Stimulated activated CD8-positive, alpha-beta memory T cell treated with anti-CD3 and anti-CD28 coated beads, Interleukin-15, amount 100 ng/mL, for 4 hours (primary cell): Measurements from ENCODE around the gene SNX25.
A peak's percentile ranks its signal among the peaks of the same experiment; 100 is the strongest.
"Not testable (repeated sequence)": the region's sequence is repeated elsewhere in the genome, so short reads cannot be mapped to it uniquely, and the experiment has no call there.

Source experiments
- DNase-seq, 2 donors: peaks; one replicate each; pipeline ENCODE4 v3.0.0-alpha.2; 2020; ENCODE audit warnings: low read depth in 2 of 2

Gene SNX25

DNA sequence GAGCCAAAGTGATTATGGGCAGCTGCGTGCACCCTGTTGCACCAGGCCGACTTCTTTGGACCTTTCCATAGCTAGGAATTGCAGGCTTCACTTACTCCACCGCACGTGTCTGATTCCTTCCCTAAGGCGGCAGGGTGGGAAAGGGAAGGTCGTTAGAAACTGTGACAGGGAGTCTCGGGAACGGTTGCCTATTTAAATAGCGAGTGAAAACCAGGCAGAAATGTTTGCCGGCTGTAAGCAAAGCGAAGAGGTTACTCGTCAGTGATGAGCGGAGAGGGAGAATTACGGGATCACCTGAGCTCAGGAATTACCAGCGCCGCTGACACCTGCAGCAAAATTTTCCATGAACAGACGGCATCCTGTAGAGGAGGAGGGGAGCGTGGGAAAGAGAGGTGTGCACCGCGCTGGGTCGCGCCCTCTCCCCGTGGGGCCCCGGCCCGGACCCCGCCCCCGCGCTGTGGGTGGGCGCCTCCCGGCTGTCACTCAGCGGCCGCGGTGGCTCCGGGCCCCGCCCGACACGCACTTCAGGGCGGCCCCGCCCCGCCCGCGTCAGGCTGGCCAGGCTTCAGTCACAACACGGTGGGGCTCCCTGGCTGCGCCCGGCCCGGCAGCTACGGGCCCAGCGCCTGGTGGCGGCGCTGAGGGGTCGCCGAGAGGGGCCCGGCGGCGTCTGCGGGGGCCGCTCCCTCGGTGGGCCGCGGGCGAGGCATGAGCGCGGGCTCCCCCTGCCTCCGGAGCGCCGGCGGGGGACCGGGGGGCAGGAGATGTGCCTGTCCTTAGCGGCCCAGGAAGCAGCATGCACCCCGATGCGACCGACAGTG, at the start of gene SNX25:
Gene SNX25 (plus strand): TSS at position 568 of the 821 bp plus-strand sequence. CDS start 229 bp downstream, at position 797.
- peak; percentile 78 to 85 for DNase-seq

DNA sequence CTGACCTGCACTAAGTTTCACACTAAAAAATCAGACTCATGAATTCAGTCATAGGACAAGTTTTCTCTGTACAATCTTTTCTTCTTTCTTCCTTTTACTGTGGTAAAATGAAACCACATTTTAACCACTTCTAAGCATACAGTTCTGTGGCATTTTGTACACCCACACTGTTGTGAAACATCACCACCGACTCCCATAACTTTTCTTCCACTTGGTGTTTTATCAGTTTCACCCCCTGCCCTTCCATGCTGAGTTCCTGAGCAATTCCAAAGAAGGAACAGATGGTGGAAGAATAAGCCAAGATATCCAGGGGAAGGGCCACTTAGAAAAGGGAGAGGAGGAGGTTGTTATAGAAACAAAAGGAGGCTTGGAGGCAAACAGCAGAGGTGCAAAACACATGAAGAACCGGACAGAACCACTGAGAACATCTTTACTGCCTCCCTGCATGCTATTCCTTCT, 43.8 kb upstream of the SNX25 start:
- no peak for DNase-seq

DNA sequence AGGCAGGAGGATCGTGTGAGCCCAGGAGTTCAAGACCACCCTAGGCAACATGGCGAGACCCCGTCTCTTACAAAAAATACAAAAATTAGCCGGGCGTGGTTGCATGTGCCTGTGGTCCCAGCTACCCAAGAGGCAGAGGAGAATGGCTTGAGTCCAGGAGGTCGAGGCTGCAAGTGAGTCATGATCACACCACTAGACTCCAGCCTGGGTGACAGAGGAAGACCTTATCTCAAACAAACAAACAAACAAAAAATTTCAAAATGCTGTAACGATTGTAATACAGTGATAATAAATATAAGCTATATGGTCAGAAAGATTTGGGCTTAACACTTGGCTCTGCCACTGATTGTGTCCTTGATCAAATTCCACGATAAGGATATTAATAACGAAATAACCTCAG, 42.2 kb upstream of the SNX25 start:
- no peak for DNase-seq

DNA sequence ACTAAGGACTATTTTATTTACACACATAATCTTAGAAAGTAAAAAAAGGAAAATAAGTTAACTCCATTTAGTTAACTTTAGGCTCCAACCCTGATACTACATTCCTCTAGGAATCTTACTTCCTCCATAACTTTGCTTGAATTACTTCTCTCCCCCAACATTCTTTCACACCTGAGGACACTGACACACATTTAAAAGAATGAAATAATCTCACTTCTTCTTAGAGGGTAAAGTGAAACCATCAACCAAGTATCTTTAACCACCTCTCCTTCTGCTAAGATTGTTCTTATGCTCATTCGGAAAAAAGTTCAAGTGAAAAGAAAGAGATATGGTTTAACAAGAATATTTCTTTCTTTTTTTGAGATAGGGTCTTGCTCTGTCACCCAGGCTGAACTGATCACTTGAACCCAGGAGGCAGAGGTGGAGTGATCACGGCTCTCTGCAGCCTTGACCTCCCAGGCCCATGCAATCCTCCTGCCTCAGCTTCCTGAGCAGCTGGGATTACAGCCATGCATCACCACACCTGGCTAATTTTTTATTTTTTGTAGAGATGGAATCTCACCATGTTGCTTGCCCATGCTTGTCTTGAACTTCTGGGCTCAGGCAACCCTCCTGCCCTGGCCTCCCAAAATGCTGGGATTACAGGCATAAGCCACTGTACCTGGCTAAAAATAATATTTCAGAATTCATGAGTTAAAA, 37.9 kb upstream of the SNX25 start:
- DNase-seq: no peak

DNA sequence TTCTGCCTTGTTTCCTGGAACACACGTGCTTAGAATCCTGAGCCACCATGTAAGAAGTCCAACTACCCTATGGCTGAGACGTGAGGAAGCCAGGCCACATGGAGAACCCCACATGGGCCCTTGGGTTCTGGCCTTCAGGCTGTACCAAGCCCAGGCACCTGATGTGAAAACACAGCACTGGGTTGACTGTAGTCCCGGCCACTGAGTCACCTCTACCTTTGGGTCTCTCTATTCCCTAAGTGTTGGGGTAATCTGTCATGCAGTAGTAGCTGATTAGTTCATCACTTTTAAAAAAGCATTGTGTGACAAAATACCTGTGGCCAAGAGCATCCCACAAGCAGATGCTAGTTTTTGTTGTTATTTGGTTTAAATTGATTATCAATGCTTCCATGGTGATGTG, 29.9 kb upstream of the SNX25 start:
- no peak for DNase-seq

DNA sequence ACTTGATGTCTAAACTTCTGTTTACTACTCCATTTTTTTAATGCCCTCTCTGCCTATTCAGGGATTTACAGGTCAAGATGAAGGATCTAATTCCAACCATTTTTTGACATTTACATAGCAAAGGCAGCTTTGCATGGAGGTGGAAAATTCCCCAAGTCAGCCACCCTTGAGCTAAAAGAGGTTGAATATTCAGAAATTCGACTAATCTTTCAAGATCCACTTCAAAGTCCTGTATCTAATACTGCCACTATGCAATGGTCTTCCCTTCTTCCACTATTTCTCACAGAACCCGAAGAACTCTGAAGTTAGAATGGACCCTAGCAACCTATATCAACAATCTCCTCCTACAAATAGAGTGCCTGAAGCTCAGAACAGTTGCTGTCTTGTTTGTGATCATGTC, 27.2 kb upstream of the SNX25 start:
- DNase-seq: no peak

DNA sequence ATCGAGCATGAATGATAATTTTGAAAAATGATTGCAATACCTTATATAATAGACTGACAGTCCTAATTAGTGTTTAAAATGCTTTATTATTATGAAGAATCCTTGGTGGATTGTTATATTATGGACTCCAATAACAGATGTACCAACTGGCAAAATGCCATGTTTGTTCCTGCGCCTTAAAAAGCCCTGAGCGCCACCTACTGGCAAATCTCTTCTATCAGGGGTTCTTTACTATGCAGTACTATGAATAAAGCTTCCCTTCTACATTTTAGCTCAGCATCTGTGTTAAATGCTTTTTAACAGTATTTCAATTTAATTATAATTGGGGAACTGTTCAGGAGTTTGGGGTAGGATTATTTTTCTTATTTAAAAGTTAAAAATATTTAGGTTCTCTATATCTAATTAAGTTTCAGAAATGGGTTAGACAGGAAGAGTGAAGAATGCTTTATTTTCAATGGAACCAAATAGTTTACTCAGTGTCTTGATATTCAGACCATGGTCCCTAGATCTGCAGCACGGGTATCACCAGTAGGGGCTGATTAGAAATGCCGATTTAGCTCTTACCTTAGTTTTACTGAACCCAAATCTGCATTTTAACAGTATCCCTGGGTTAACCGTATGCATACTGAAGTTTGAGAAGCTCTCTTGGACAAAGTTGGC, 25.6 kb upstream of the SNX25 start:
- DNase-seq: peak; percentile 22 to 58

DNA sequence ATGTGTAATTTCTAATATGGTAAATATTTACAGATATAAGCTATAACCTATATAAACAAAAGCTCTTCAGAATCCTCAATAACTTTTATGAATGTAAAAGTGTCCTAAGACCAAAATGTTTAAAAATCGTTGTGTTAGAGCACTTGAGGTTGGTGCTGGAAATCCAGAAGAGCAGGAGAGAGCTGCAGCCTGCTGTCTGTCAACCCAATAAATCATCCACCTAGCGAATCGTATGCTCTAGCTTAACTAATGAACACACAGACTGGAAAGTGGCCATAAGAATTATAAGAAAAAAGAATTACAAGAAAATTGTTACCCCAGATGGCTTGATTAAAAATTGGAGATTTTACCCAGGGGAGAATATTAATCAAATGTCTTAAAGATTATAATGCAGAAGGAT, 22.6 kb upstream of the SNX25 start:
- DNase-seq: no peak

DNA sequence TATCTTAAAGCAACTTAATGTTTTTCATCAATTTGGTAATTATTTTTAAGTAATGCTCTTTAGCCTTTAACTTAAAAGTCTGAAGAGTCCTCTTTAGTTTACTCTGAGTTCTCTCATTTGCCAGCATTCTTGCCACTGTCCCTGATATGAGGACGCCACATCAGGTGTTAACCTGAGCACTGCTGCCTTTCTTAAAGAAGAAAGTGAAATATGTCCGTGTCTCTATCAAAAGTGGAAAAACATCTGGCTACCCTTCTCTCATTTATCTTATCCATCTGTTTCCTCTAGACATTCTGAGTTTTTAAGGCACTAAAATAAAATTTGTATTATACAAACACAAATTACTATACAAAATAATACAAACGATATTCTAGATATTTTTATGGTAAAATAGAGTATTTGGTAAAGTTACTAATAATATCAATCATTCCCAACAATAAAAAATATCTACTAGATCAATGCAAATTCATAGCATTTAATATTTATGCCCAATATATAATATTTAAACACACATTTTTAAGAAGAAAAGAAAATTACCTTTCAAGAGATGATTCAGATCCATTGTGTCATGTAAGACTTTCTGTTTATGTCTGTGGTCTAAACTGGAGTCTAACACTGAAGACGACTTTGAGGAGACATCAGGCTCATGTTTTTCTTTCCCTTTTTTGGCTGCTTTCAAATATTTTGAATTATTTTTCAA, 19.6 kb upstream of the SNX25 start:
- no peak for DNase-seq

DNA sequence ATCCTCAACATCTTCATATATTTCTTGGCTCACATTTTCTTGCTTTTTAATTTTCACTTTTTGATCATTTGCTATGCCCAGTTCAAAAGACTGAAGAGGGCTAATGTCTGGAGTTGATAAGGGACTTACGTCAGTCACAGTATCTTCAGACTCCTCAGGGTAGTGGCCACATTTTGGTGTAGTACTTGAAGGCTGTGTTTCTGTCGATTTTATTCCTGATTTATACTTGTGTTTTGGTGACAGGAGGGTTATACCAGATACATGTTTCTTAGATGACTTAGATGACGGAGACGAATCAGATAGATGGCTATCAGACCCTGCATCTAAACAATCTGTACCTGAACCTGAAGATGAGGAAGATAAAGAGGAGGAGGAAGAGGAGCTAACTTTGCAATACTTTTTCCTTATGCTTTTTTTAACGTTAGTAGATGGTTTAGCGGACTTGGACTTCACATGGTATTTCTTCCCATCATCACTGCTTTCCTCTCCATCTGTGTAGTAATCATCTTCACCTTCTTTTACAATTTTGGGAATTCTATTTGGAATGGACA, 19.0 kb upstream of the SNX25 start:
- DNase-seq: no peak

DNA sequence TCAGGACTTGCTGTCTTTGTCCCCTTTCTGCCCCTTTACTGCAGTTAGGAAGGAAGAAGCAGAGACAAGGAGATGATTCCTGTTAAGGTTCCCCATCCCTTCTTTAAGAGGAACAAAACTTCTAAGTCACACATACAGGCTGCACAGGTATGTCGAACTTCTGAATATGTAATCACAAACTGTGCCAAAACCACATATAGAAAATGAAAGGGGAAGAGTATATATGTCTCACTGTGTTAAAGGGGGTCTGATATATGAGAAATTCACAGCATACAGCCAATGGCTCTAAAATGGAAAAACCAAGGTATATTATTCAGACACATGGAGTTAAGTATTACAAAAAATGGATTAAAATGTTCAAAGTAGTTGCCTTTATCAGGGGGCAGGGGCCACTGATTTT, 17.3 kb upstream of the SNX25 start:
- no peak for DNase-seq

DNA sequence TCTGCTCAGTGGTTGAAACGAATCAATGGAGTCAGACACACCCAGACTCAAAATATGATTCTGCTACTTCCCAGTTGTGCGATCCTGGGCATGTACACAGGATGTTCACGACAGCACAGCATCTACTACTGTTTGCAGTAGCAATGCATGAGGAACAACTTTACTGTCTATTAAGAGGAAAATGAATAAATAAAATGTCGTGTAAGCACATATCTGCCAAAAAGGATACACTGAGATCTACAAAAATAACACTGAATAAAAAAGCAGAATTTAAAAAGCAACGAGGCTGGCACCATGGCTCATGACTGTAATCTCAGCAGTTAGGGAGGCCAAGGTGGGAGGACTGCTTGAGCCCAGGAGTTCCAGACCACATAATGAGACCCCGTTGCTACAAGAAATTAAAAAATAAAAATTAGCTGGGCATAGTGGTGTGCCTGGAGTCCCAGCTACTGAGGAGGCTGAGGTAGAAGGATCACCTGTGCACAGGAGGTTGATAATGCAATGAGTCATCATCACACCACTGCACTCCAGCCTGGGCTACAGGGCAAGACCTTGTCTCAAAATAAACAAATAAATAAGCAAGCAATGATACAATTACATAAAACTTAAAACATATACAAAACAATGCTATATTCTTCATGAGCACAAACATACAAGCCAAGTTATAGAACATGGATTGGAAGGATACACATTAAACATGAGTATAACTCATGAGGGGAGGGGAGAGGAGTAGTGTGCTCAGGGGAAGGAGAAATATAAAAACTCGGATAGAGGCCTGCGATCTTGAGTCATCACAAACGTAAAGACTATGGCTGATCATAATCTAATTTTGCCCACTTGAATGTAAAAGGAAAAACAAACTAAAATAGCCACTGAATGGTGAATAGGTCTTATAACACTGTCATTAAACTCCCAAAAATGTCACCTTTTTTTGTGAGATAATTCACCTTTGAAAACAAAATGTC, 14.2 kb upstream of the SNX25 start:
- DNase-seq: no peak

DNA sequence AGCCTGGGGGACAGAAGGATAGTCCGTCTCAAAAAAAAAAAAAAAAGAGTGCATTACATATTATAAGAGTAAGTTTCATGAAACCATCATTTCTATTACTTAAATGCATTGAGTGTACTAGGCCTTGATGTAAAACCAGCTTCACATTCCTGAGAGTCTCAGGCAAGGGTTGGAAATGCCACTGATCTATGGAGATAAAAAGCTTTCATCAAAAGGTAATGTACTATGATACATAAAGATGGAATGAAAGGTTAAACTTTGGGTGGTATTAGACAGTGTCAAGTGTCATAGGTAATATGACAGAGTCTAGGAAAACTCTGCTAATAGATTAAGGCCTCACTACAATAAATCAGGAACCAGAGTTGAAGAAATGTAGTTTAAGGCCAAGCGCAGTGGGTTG, 13.0 kb upstream of the SNX25 start:
- no peak for DNase-seq

DNA sequence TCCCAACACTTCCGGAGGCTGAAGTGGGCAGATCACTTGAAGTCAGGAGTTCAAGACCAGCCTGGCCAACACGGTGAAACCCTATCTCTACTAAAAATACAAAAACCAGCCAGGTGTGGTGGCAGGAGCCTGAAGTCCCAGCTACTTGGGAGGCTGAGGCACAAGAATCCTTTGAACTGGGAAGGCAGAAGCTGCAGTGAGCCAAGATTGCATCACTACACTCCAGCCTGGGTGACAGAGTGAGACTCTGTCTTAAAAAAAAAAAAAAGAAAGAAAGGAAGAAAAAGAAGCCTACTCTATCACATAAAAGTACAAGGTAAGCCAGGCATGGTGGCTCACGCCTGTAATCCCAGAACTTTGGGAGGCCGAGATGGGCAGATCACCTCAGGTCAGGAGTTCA, 11.2 kb upstream of the SNX25 start:
- DNase-seq: not testable (repeated sequence)

DNA sequence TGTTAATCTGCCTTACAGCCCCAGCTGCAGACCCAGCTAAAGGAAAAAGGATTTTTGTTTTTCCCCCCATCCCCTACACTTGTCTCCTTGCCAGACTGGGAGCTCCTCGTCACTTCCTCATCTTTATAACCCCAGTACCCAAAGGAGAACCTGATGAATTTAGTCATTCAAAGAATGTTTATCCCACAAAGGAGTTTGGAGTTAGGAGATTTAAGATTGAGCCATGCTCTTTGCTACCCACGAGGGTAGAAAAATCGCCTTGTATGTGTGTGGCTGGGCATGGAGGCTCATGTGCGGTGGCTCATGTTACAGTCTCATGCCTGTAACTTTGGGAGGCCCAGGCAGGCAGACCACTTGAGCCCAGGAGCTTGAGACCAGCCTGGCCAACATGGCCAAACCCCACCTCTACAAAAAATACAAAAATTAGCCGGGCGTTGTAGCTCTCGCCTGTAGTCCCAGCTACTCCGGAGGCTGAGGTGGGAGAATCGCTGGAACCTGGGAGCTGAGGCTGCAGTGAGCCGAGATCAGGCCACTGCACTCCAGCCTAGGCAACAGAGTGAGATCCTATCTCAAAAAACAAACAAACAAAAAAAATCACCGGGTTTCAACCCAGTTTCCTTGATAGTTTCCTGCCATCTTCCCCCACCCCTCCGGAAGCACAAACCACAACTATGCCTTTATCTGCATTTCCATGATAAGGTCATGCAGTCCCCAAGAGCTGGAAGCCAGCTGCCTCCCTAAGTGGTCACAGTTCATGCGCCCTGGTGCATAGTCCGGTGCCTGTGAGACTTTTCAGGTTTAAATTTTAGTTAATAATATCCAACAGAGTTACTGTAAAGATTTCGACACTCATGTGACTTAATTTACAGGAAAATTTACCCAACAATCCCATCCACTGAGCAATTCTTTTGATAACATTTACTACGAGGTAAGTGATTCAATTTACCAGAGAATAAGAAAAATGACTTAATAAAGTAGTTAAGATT, 7.1 kb upstream of the SNX25 start:
- no peak for DNase-seq

DNA sequence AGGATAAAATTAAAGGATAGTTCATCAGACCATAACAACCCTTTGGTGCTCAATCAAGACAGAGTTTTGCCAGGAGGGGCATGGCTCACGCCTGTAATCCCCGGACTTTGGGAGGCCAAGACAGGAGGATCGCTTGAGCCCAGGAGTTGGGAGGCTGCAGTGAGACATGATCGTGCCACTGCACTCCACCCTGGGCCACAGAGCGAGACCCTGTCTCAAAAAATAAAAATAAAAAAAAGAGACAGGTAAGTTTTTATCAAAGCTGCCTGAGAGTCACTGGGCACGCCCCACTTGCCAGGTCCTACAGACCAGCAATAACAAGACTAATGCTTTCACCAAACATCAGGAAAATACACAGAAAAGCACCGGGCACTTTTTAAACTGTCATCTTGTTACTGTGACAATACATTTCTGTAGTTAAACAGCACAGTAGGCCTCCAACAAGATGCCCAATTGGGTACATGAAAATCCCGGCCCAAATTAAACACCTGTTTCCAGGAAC, 6.4 kb upstream of the SNX25 start:
- no peak for DNase-seq

DNA sequence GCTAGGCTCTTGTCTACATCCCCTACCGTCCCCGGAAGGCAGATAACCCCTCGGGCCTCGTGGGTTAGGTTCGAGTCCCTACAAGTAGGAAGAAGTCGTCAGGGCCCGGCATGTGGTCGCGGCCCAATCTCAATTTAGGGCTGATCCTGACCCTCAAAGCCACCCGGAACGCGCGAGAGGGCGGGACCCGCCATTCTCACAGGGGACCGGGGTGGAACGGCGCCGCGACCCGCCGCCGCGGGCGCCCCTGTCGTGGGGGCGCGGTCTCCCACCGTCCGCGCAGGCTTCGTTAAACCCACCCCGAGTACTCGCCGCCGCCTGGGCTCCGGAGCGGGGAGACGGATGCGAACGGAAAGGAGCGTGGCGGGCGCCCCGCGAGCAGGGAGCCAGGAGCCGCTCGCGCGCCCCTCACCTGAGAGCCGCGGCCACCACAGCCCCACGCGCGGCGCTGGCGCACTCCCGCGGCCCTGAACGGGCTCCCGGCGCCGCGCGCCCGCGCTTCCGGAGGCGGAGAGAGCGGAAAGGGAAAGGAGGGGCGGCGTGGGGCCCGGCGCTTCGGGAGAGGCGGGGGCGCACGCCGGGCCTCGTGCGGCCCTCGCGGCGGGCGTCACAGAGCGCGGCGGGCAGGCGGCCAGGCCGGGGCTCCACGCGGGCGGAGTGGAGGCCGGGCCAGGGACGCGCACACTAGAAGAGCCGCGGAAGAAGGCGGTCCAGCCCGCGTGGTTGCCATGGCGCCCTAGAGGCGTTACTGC, 5.7 kb upstream of the SNX25 start, which contains the start of gene CFAP97:
Gene CFAP97 (minus strand): TSS at position 515 of the 752 bp plus-strand sequence. CDS start 12,804 bp downstream, outside the sequence.
- DNase-seq: peak; percentile 70 to 80

DNA sequence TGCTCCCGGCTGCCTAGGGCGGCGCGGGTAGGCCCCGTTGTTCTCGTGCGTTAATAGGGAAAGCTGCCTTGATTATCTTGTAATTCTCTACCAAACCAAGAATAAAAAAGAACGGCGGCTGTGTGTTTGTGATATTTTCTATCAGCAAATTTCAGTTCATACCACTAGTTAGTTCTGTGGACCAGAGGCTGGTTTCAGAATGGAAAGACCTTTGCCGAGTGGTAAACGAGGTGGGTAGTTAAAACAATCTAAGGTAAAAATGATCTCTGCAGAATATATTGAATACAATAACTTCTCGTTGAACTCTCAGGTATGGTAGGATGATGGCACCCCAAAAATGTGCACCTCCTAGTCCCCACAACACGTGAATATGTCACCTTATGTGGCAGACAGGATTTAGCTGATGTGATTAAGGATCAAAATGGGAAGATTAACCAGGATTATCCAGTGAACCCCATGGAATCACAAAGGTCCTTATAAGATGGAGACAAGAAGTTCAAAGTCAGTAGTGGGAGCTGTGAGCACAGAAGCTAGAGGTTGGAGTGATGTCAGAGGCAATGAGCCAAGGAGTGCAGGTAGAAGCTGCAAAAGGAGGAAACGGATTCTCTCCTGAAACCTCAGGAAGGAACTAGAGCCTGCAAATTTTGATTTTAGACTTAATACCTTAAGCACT, 5.0 kb upstream of the SNX25 start:
- DNase-seq: no peak
